HEK293 (cell line): Measurements from ENCODE around the gene AFF2.

Experiments
- CTCF ChIA-PET: fragments of 350-600 bp; formaldehyde crosslinking; extraction: SDS; loops from one replicate; lab custom pipeline; 2021; ENCODE audit warnings: antibody characterized with exemption; lab: Yijun Ruan, JAX
- POLR2A ChIA-PET: fragments of 300-600 bp; formaldehyde crosslinking; extraction: SDS; loops from one replicate; lab custom pipeline; 2020; ENCODE audit warnings: antibody characterized with exemption, inconsistent platforms; lab: Yijun Ruan, JAX
- H3K27ac ChIP-seq: fragments of 200-500 bp; sonication (Bioruptor generic); 2 replicates; pipeline ENCODE4 v1.5.1; 2014; ENCODE audit warnings: low read depth, low read length, control low read depth, inconsistent platforms; ENCODE audit errors: extremely low read depth
- H3K36me3 ChIP-seq, 2 experiments: fragments of 200-500 bp in 1 of 2; sonication (Bioruptor generic) in 1 of 2; 1 replicate in 1 of 2; 2 replicates in 1 of 2; pipeline ENCODE4 v1.5.1; 2014 to 2017; ENCODE audit warnings: inconsistent platforms in 2 of 2, low read length in 2 of 2; ENCODE audit not compliant: control insufficient read depth in 2 of 2, insufficient read depth in 1 of 2
- H3K4me1 ChIP-seq: fragments of 200-500 bp; sonication (Bioruptor generic); 2 replicates; pipeline ENCODE4 v1.5.1; 2014; ENCODE audit warnings: mild to moderate bottlenecking, low read length, inconsistent platforms; ENCODE audit not compliant: control insufficient read depth, insufficient read depth
- H3K4me3 ChIP-seq: 2 replicates; pipeline ENCODE4 v1.5.1; 2011; ENCODE audit warnings: low read depth, mild to moderate bottlenecking, control low read depth, low read length, moderate library complexity
- H3K9me3 ChIP-seq: fragments of 200-500 bp; sonication (Bioruptor generic); 2 replicates; pipeline ENCODE4 v1.5.1; 2014; ENCODE audit warnings: low read depth, low read length, inconsistent platforms; ENCODE audit not compliant: control insufficient read depth, insufficient read depth
- KLF9 ChIP-seq: fragments of 450-650 bp; formaldehyde crosslinking; IDR thresholded peaks from 2 replicates; pipeline ENCODE4 v1.5.1; 2016; ENCODE audit warnings: missing biosample characterization, missing genetic modification characterization, low read depth
- PRDM10 ChIP-seq: fragments of 450-650 bp; formaldehyde crosslinking; IDR thresholded peaks from 2 replicates; pipeline ENCODE4 v1.5.1; 2016; ENCODE audit warnings: missing biosample characterization, missing genetic modification characterization
- PRDM4 ChIP-seq: fragments of 450-650 bp; formaldehyde crosslinking; IDR thresholded peaks from 2 replicates; pipeline ENCODE4 v1.5.1; 2017; ENCODE audit warnings: missing biosample characterization, missing genetic modification characterization
- SP7 ChIP-seq: fragments of 450-650 bp; formaldehyde crosslinking; IDR thresholded peaks from 2 replicates; pipeline ENCODE4 v1.5.1; 2016; ENCODE audit warnings: missing biosample characterization, missing genetic modification characterization
- ZBTB1 ChIP-seq: fragments of 450-650 bp; formaldehyde crosslinking; IDR thresholded peaks from 2 replicates; pipeline ENCODE4 v1.5.1; 2016; ENCODE audit warnings: missing biosample characterization, missing genetic modification characterization
- ZNF211 ChIP-seq: fragments of 450-650 bp; formaldehyde crosslinking; IDR thresholded peaks from 2 replicates; pipeline ENCODE4 v1.5.1; 2016; ENCODE audit warnings: low read depth, missing biosample characterization, missing genetic modification characterization
- ZNF280C ChIP-seq: fragments of 450-650 bp; formaldehyde crosslinking; IDR thresholded peaks from 2 replicates; pipeline ENCODE4 v1.5.1; 2016; ENCODE audit warnings: missing biosample characterization, missing genetic modification characterization
- ZNF394 ChIP-seq: fragments of 450-650 bp; formaldehyde crosslinking; IDR thresholded peaks from 2 replicates; pipeline ENCODE4 v1.5.1; 2016; ENCODE audit warnings: missing biosample characterization, missing genetic modification characterization, mild to moderate bottlenecking, moderate library complexity, borderline replicate concordance
- ZNF449 ChIP-seq: fragments of 450-650 bp; formaldehyde crosslinking; IDR thresholded peaks from 2 replicates; pipeline ENCODE4 v1.5.1; 2017; ENCODE audit warnings: missing biosample characterization, mild to moderate bottlenecking, missing genetic modification characterization, moderate library complexity
- ZNF785 ChIP-seq: fragments of 450-650 bp; formaldehyde crosslinking; IDR thresholded peaks from 2 replicates; pipeline ENCODE4 v1.5.1; 2016; ENCODE audit warnings: missing biosample characterization, missing genetic modification characterization
- ZNF837 ChIP-seq: fragments of 450-650 bp; formaldehyde crosslinking; IDR thresholded peaks from 2 replicates; pipeline ENCODE4 v1.5.1; 2016; ENCODE audit warnings: missing biosample characterization, missing genetic modification characterization
- ZSCAN4 ChIP-seq: fragments of 450-650 bp; formaldehyde crosslinking; IDR thresholded peaks from 2 replicates; pipeline ENCODE4 v1.5.1; 2017; ENCODE audit warnings: missing biosample characterization, missing genetic modification characterization

The AFF2 gene

DNA sequence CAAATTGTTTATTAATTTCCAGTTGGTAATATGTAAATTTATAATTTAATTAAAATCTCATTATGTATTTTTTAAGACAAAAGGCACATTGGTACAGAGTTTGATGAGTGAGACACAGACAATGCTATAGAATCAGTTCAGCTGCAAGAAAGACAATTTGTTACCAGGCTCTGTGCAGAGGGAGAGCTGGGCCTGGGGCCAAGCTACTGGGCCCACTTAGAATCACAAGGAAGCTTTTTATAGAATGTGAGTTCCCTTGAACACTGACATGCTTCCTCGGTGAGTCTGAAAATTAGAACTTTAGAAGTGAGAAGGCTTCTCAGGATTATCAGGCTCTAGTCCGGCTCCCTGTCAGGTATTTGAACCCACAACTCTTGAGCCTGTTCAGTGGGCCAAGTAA lies 129.0 kb downstream of the AFF2 start (continued):
- TF ChIP-seq PRDM4 (no peak), ZBTB1 (no peak), ZNF785 (tag by site-specific recombination) (no peak), ZNF837 (tag by site-specific recombination) (no peak), ZNF394 (no peak)
- TF ChIP-seq, all 188 proteins: peak for 0

- ChIA-PET CTCF (no interaction called here), POLR2A (no interaction called here)
- TF ChIP-seq ZNF211 (tag by site-specific recombination) = no peak
- TF ChIP-seq ZNF449 (tag by site-specific recombination) = no peak
- TF ChIP-seq PRDM10 (tag by site-specific recombination) = no peak
- TF ChIP-seq SP7 (tag by site-specific recombination) = no peak
- no peak for TF ChIP-seq ZNF280C (tag by site-specific recombination)
- TF ChIP-seq KLF9 (tag by site-specific recombination) = no peak
- no peak for TF ChIP-seq ZSCAN4 (tag by site-specific recombination)
- Histone ChIP-seq H3K4me3 (no peak overlapping the region), H3K36me3 (no peaks in the 10 kb centered on the region), H3K4me1 (no peaks in the 10 kb centered on the region), H3K27ac (no peak overlapping the region), H3K9me3 (no peaks in the 10 kb centered on the region)
These were observed 132.0 kb downstream of the AFF2 start for GRCh38 chrX:148632444-148632843.
